HL-60 (cell line): ENCODE data around the gene UFC1.

ENCODE experiments used
- DNase-seq, 2 experiments: peaks; one replicate each; pipeline ENCODE4 v3.0.0-alpha.2; 2010 to 2020; ENCODE audit warnings: low read depth in 1 of 2, low spot score in 1 of 2
- H3K27ac ChIP-seq: fragments of 250-450 bp; sonication (Bioruptor Pico); replicated peaks from 2 replicates; pipeline ENCODE4 v1.5.1; 2020; ENCODE audit warnings: mild to moderate bottlenecking, moderate library complexity
- H3K27me3 ChIP-seq: fragments of 250-450 bp; sonication (Bioruptor Pico); 2 replicates; pipeline ENCODE4 v1.5.1; 2021; ENCODE audit warnings: mild to moderate bottlenecking, moderate library complexity; ENCODE audit not compliant: insufficient read depth, poor library complexity, severe bottlenecking
- H3K4me3 ChIP-seq: replicated peaks from 2 replicates; pipeline ENCODE4 v1.5.1; 2011; ENCODE audit warnings: mild to moderate bottlenecking, control low read depth, low read length; ENCODE audit not compliant: insufficient read depth
- CTCF ChIP-seq: IDR thresholded peaks from one replicate; pipeline ENCODE4 v1.5.1; 2011; ENCODE audit warnings: low read length, control low read depth, inconsistent platforms; ENCODE audit not compliant: insufficient read depth
- GABPA ChIP-seq: IDR thresholded peaks from 2 replicates; pipeline ENCODE4 v1.6.1; 2012; ENCODE audit warnings: low read depth
- POLR2AphosphoS5 ChIP-seq: IDR thresholded peaks from 2 replicates; pipeline ENCODE4 v1.6.1; 2012; ENCODE audit warnings: low read depth
- REST ChIP-seq: IDR thresholded peaks from 2 replicates; pipeline ENCODE4 v1.6.1; 2012; ENCODE audit warnings: low read depth; ENCODE audit not compliant: insufficient replicate concordance
- SPI1 ChIP-seq: IDR thresholded peaks from 2 replicates; pipeline ENCODE4 v1.6.1; 2012; ENCODE audit warnings: low read depth, mild to moderate bottlenecking, borderline replicate concordance

UFC1 gene

GRCh38 chr1:161168906-161169305 lies 15.1 kb downstream of the UFC1 start:
- Histone ChIP-seq H3K27me3 (no peaks in the 10 kb centered on the region), H3K4me3 (no peak overlapping the region), H3K27ac (no peak overlapping the region)
- no peak for DNase-seq
- TF ChIP-seq GABPA, result no peak
- no peak for TF ChIP-seq CTCF
- TF ChIP-seq SPI1, result no peak
- no peak for TF ChIP-seq REST
- no peak for TF ChIP-seq POLR2AphosphoS5

GRCh38 chr1:161171191-161171590 lies 17.4 kb downstream of the UFC1 start:
- Histone ChIP-seq H3K27ac (no peak overlapping the region), H3K4me3 (no peak overlapping the region), H3K27me3 (no peaks in the 10 kb centered on the region)
- DNase-seq, result no peak
- TF ChIP-seq REST (no peak), CTCF (no peak), GABPA (no peak), SPI1 (no peak)

GRCh38 chr1:161171696-161172095 lies 17.9 kb downstream of the UFC1 start:
- no peak overlapping the region for H3K4me3 ChIP-seq
- H3K27me3 ChIP-seq, result no peaks in the 10 kb centered on the region
- TF ChIP-seq POLR2AphosphoS5 (no peak), REST (no peak), GABPA (no peak), CTCF (no peak), SPI1 (no peak)
- no peak for DNase-seq
- H3K27ac ChIP-seq, result no peak overlapping the region
